SK-N-SH (cell line): Measurements from ENCODE around the gene SNF8. TPM values are rescaled to one million over a fixed set of nuclear protein-coding genes. Genes with fewer than 3 reads are reported as not detected.

Source experiments
- CTCF ChIA-PET: fragments of 300-600, 350-600 bp; formaldehyde crosslinking; extraction: SDS; loops from one replicate; lab custom pipeline; 2021; lab: Yijun Ruan, JAX
- POLR2A ChIA-PET: fragments of 350-600 bp; sonication (Branson Sonifier 250); formaldehyde crosslinking; extraction: SDS; loops from one replicate; lab custom pipeline; 2020; ENCODE audit warnings: antibody characterized with exemption, inconsistent platforms; lab: Yijun Ruan, JAX
- DNase-seq: peaks from one replicate; pipeline ENCODE4 v3.0.0; 2012
- H2AFZ ChIP-seq: fragments of 200-600 bp; sonication (generic); 2 replicates; pipeline ENCODE4 v1.8.1; 2016; ENCODE audit warnings: antibody characterized with exemption, mild to moderate bottlenecking, low read depth
- H3F3A ChIP-seq: fragments of 200-600 bp; sonication (generic); replicated peaks from 2 replicates; pipeline ENCODE3; 2016; ENCODE audit warnings: antibody characterized with exemption, mild to moderate bottlenecking; ENCODE audit not compliant: insufficient read depth
- H3K27ac ChIP-seq, 2 experiments: fragments of 200-500 bp in 1 of 2; fragments of 200-600 bp in 1 of 2; sonication (Bioruptor generic) in 1 of 2; sonication (generic), shearing (Covaris generic) in 1 of 2; 2 replicates each; pipeline versions ENCODE4 v1.5.1 to v1.6.1; 2014 to 2016; ENCODE audit warnings: low read depth in 2 of 2, inconsistent platforms in 1 of 2, low read length in 1 of 2, mild to moderate bottlenecking in 1 of 2, mixed read lengths in 1 of 2
- H3K27me3 ChIP-seq: fragments of 200-600 bp; sonication (generic), shearing (Covaris generic); 2 replicates; pipeline ENCODE4 v1.6.1; 2016; ENCODE audit warnings: mixed run types; ENCODE audit not compliant: insufficient read depth
- H3K36me3 ChIP-seq, 2 experiments: fragments of 200-500 bp in 1 of 2; fragments of 200-600 bp in 1 of 2; sonication (Bioruptor generic) in 1 of 2; sonication (generic) in 1 of 2; replicated peaks in 1 of 2; 2 replicates each; pipeline versions ENCODE3 to v1.5.1; 2014 to 2016; ENCODE audit warnings: low read length in 1 of 2, mild to moderate bottlenecking in 1 of 2; ENCODE audit not compliant: insufficient read depth in 2 of 2, control insufficient read depth in 1 of 2
- H3K4me1 ChIP-seq, 2 experiments: fragments of 200-500 bp in 1 of 2; fragments of 200-600 bp in 1 of 2; sonication (Bioruptor generic) in 1 of 2; sonication (generic), shearing (Covaris generic) in 1 of 2; 2 replicates each; pipeline versions ENCODE4 v1.5.1 to v1.6.1; 2014 to 2016; ENCODE audit warnings: low read depth in 1 of 2, low read length in 1 of 2, mixed run types in 1 of 2; ENCODE audit not compliant: insufficient read depth in 2 of 2, control insufficient read depth in 1 of 2
- H3K4me2 ChIP-seq: fragments of 200-600 bp; sonication (generic), shearing (Covaris generic); 2 replicates; pipeline ENCODE4 v1.6.1; 2017; ENCODE audit warnings: mixed run types
- H3K4me3 ChIP-seq, 2 experiments: fragments of 200-500 bp in 1 of 2; fragments of 200-600 bp in 1 of 2; sonication (Bioruptor generic) in 1 of 2; sonication (generic), shearing (Covaris generic) in 1 of 2; 2 replicates each; pipeline versions ENCODE4 v1.5.1 to v1.8.1; 2014 to 2016; ENCODE audit warnings: low read depth in 2 of 2, inconsistent platforms in 1 of 2, low read length in 1 of 2, mild to moderate bottlenecking in 1 of 2, mixed read lengths in 1 of 2, moderate library complexity in 1 of 2
- H3K79me2 ChIP-seq: fragments of 200-600 bp; sonication (generic); 2 replicates; pipeline ENCODE4 v1.8.1; 2017; ENCODE audit warnings: mild to moderate bottlenecking; ENCODE audit not compliant: insufficient read depth
- H3K9ac ChIP-seq: fragments of 200-600 bp; sonication (generic); 2 replicates; pipeline ENCODE4 v1.6.1; 2017; ENCODE audit warnings: mixed run types
- H3K9me2 ChIP-seq: fragments of 200-600 bp; sonication (generic); 2 replicates; pipeline ENCODE4 v1.6.1; 2017; ENCODE audit warnings: mixed run types
- H3K9me3 ChIP-seq: fragments of 200-600 bp; sonication (generic); 2 replicates; pipeline ENCODE4 v1.6.1; 2017; ENCODE audit warnings: mixed run types, mild to moderate bottlenecking, moderate library complexity
- H4K20me1 ChIP-seq: fragments of 200-600 bp; sonication (generic); 2 replicates; pipeline ENCODE4 v1.6.1; 2017; ENCODE audit warnings: mild to moderate bottlenecking, mixed run types; ENCODE audit not compliant: insufficient read depth
- CTCF ChIP-seq: fragments of 200-600 bp; sonication (generic); IDR thresholded peaks from 2 replicates; pipeline ENCODE4 v1.6.1; 2017; ENCODE audit warnings: antibody characterized with exemption, mild to moderate bottlenecking, moderate library complexity
- FOSL2 ChIP-seq: IDR thresholded peaks from 2 replicates; pipeline ENCODE4 v1.4.0; 2012; ENCODE audit warnings: low read depth, mild to moderate bottlenecking, moderate library complexity, borderline replicate concordance
- FOXJ3 ChIP-seq: sonication (generic); formaldehyde crosslinking; IDR thresholded peaks from 2 replicates; pipeline ENCODE4 v1.5.1; 2020; ENCODE audit warnings: mild to moderate bottlenecking, missing genetic modification reagents
- FOXM1 ChIP-seq: IDR thresholded peaks from 2 replicates; pipeline ENCODE4 v1.4.0; 2012; ENCODE audit warnings: low read depth, mild to moderate bottlenecking
- GABPA ChIP-seq: IDR thresholded peaks from 2 replicates; pipeline ENCODE4 v1.4.0; 2012; ENCODE audit warnings: low read depth, mild to moderate bottlenecking
- GATA2 ChIP-seq: sonication (generic); formaldehyde crosslinking; IDR thresholded peaks from 2 replicates; pipeline ENCODE4 v1.5.0; 2020; ENCODE audit warnings: mild to moderate bottlenecking, missing genetic modification reagents
- IRF3 ChIP-seq: fragments of 150-350 bp; IDR thresholded peaks from 2 replicates; pipeline ENCODE4 v1.6.1; 2016; ENCODE audit warnings: mild to moderate bottlenecking, low read depth, low read length
- JUND ChIP-seq: IDR thresholded peaks from 2 replicates; pipeline ENCODE4 v1.4.0; 2012
- MAX ChIP-seq: IDR thresholded peaks from 2 replicates; pipeline ENCODE4 v1.4.0; 2012; ENCODE audit warnings: low read depth
- MEF2A ChIP-seq: IDR thresholded peaks from 2 replicates; pipeline ENCODE4 v1.4.0; 2012; ENCODE audit warnings: low read depth, borderline replicate concordance
- MXI1 ChIP-seq: IDR thresholded peaks from 2 replicates; pipeline ENCODE4 v1.6.1; 2012; ENCODE audit warnings: mild to moderate bottlenecking, low read depth, low read length, improper control_type of control experiment
- NFIC ChIP-seq: IDR thresholded peaks from 2 replicates; pipeline ENCODE4 v1.4.0; 2012; ENCODE audit warnings: borderline replicate concordance
- RAD21 ChIP-seq: IDR thresholded peaks from 2 replicates; pipeline ENCODE4 v1.6.1; 2012; ENCODE audit warnings: mild to moderate bottlenecking, low read length
- RFX5 ChIP-seq: IDR thresholded peaks from 2 replicates; pipeline ENCODE4 v1.6.1; 2012; ENCODE audit warnings: mild to moderate bottlenecking, improper control_type of control experiment, low read length
- RXRA ChIP-seq: IDR thresholded peaks from 2 replicates; pipeline ENCODE4 v1.4.0; 2012; ENCODE audit warnings: low read depth, mild to moderate bottlenecking, borderline replicate concordance
- SIN3A ChIP-seq: IDR thresholded peaks from 2 replicates; pipeline ENCODE4 v1.6.1; 2012; ENCODE audit warnings: low read depth, mild to moderate bottlenecking, low read length, moderate library complexity, borderline replicate concordance
- TAF1 ChIP-seq: IDR thresholded peaks from 2 replicates; pipeline ENCODE4 v1.6.1; 2012; ENCODE audit warnings: low read depth, mild to moderate bottlenecking, low read length, moderate library complexity, borderline replicate concordance
- TCF12 ChIP-seq: IDR thresholded peaks from 2 replicates; pipeline ENCODE4 v1.4.0; 2012
- ZBTB33 ChIP-seq: IDR thresholded peaks from 2 replicates; pipeline ENCODE4 v1.4.0; 2012; ENCODE audit warnings: low read depth, borderline replicate concordance
- WGBS: methylation state at CpG from one replicate; pipeline ENCODE4 v1.1.6; 2017; ENCODE audit warnings: low lambda C conversion rate; 5-methylcytosine and 5-hydroxymethylcytosine counted together
- polyA plus RNA-seq, 3 experiments: library from polyadenylated mRNA; depleted of rRNA; stranded (reverse); fragments of >200 nt; gene quantifications; 2 replicates each; pipeline ENCODE4 v1.2.3, GENCODE V29; 2012

Gene SNF8
- polyA plus RNA-seq, 1 of the 3 experiments (the other 2 are of a cell fraction), result 358 TPM

GRCh38 chr17:48981927-48982539, 37.4 kb upstream of the SNF8 start:
- Histone ChIP-seq H3K9me2 (no peaks in the 10 kb centered on the region), H3K79me2 (no peaks in the 10 kb centered on the region), H3K27ac (no peak overlapping the region), H3K27me3 (peaks cover 96% of the 10 kb centered on the region), H3K4me1 (no peaks in the 10 kb centered on the region), H3K4me3 (no peak overlapping the region), H3K9me3 (peaks cover 7% of the 10 kb centered on the region; the same call in 1 of the 2 replicates), H3K36me3 (no peaks in the 10 kb centered on the region), H3K4me2 (no peak overlapping the region), H4K20me1 (no peaks in the 10 kb centered on the region), H3K9ac (no peak overlapping the region), H3F3A (peaks cover 7% of the 10 kb centered on the region), H2AFZ (no peak overlapping the region)
- ChIA-PET CTCF (no interaction called here), POLR2A (no interaction called here)
- 51% methylated on average over 3 of the region's 3 CpGs for whole genome bisulfite sequencing
- DNase-seq, result no peak
- no peak for TF ChIP-seq SIN3A
- no peak for TF ChIP-seq FOXJ3 (CRISPR knock-in tag)
- TF ChIP-seq GABPA, result no peak
- no peak for TF ChIP-seq GATA2
- no peak for TF ChIP-seq TCF12
- no peak for TF ChIP-seq MEF2A
- no peak for TF ChIP-seq MXI1
- TF ChIP-seq RXRA, result no peak
- TF ChIP-seq TAF1, result no peak

- Histone ChIP-seq H3K27ac (peak overlapping the region in 1 of 2 experiments; percentile 98; a peak in 2 of 4 replicates), H3K79me2 (no peaks in the 10 kb centered on the region), H3F3A (peaks cover 18% of the 10 kb centered on the region), H3K9me3 (no peaks in the 10 kb centered on the region), H3K9me2 (no peaks in the 10 kb centered on the region), H3K4me1 (peaks cover 0 to 22% of the 10 kb centered on the region in 2 experiments; a peak in 3 of 4 replicates), H3K9ac (no peak overlapping the region), H3K4me3 (no peak overlapping the region), H3K36me3 (no peaks in the 10 kb centered on the region), H3K4me2 (no peak overlapping the region), H3K27me3 (peaks cover 24% of the 10 kb centered on the region; the same call in 1 of the 2 replicates), H4K20me1 (no peaks in the 10 kb centered on the region), H2AFZ (no peak overlapping the region)
- DNase-seq, result no peak
- CTCF ChIA-PET, result interaction anchor here (1.0 to 1.6 kb wide), 6 partner anchors 12 to 170 kb away, joined by 3 to 5 read pairs (median 4); no protein-coding TSS in a partner anchor
- WGBS, result 52% methylated on average over 3 of the region's 3 CpGs
- POLR2A ChIA-PET, result no interaction called here
- TF ChIP-seq TCF12, result no peak
- no peak for TF ChIP-seq FOXM1
- no peak for TF ChIP-seq TAF1
- TF ChIP-seq SIN3A, result no peak
- TF ChIP-seq IRF3, result no peak
- TF ChIP-seq MAX, result no peak
- TF ChIP-seq JUND, result no peak
- no peak for TF ChIP-seq FOXJ3 (CRISPR knock-in tag)
- TF ChIP-seq NFIC, result no peak
- TF ChIP-seq ZBTB33, result no peak
- no peak for TF ChIP-seq FOSL2
- no peak for TF ChIP-seq RFX5
- TF ChIP-seq MEF2A, result no peak
- TF ChIP-seq RAD21, result no peak
- TF ChIP-seq CTCF, result no peak
Measured at GRCh38 chr17:48973806-48974205, 29.2 kb upstream of the SNF8 start.
